ENCODE data around the gene COPS4.

DNA sequence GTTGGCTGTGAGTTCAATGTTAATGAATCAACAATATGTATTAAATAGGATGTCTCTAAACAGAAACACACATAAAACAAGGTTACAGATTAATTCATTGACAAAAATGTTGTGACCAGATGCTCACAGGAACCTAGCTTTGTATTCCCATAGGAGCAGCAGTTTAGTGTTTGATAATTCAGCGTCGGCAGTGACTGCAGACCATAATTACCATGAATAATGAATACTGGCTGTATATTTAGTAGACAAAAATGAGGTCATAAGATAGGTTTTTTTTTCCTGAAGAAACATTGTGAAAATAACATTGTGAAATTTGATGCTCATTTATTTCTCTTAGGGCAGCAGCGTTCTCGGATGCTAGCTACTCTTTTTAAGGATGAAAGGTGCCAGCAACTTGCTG lies 27.8 kb downstream of the COPS4 start:
- TF ChIP-seq, protein P1, sequence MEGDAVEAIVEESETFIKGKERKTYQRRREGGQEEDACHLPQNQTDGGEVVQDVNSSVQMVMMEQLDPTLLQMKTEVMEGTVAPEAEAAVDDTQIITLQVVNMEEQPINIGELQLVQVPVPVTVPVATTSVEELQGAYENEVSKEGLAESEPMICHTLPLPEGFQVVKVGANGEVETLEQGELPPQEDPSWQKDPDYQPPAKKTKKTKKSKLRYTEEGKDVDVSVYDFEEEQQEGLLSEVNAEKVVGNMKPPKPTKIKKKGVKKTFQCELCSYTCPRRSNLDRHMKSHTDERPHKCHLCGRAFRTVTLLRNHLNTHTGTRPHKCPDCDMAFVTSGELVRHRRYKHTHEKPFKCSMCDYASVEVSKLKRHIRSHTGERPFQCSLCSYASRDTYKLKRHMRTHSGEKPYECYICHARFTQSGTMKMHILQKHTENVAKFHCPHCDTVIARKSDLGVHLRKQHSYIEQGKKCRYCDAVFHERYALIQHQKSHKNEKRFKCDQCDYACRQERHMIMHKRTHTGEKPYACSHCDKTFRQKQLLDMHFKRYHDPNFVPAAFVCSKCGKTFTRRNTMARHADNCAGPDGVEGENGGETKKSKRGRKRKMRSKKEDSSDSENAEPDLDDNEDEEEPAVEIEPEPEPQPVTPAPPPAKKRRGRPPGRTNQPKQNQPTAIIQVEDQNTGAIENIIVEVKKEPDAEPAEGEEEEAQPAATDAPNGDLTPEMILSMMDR (IDR thresholded peaks at IDR 0.05), result no peak
- no peak for TF ChIP-seq POLR2A (IDR thresholded peaks at IDR 0.05)
